ENCODE measurements around the gene P3H3.
"Not testable (repeated sequence)": the region's sequence is repeated elsewhere in the genome, so short reads cannot be mapped to it uniquely, and the experiment has no call there.

P3H3 gene

GRCh38 chr12:6849427-6849826 is 21.2 kb downstream of the P3H3 start:
- DNase-seq = no peak

GRCh38 chr12:6849976-6850560 is 21.9 kb downstream of the P3H3 start:
- DNase-seq = no peak

GRCh38 chr12:6850796-6851152 is 22.6 kb downstream of the P3H3 start:
- peak in 1 of 2 donors; percentile 10 for DNase-seq

GRCh38 chr12:6851153-6851920 is 23.1 kb downstream of the P3H3 start, which contains the start of gene CDCA3:
Gene CDCA3 (minus strand): TSS chr12:6851286. CDS start chr12:6850952, 334 bp downstream.
- DNase-seq = peak; percentile 90 to 91

GRCh38 chr12:6851921-6852650 is 23.9 kb downstream of the P3H3 start, which contains the start of gene USP5:
Gene USP5 (plus strand): TSS chr12:6852150. CDS start chr12:6852180, 30 bp downstream.
- peak; percentile 96 to 98 for DNase-seq

GRCh38 chr12:6852651-6853354 is 24.6 kb downstream of the P3H3 start:
- peak; percentile 49 to 50 for DNase-seq

- DNase-seq = no peak
These were observed 25.4 kb downstream of the P3H3 start for GRCh38 chr12:6853626-6854025.

GRCh38 chr12:6854036-6854435 is 25.8 kb downstream of the P3H3 start:
- DNase-seq = no peak

GRCh38 chr12:6855322-6855721 is 27.1 kb downstream of the P3H3 start:
- DNase-seq = no peak

- no peak for DNase-seq
These were observed 30.6 kb downstream of the P3H3 start for GRCh38 chr12:6858799-6859198.

- no peak for DNase-seq
These were observed 31.9 kb downstream of the P3H3 start for GRCh38 chr12:6860116-6860515.

- DNase-seq = no peak
These were observed 32.7 kb downstream of the P3H3 start for GRCh38 chr12:6860942-6861341.

- no peak for DNase-seq
These were observed 33.2 kb downstream of the P3H3 start for GRCh38 chr12:6861391-6861790.

- no peak for DNase-seq
These were observed 34.8 kb downstream of the P3H3 start for GRCh38 chr12:6863033-6863432.

GRCh38 chr12:6863586-6864321 is 35.5 kb downstream of the P3H3 start:
- no peak for DNase-seq

GRCh38 chr12:6865307-6865706 is 37.1 kb downstream of the P3H3 start:
- not testable (repeated sequence) for DNase-seq

- DNase-seq = no peak
These were observed 38.1 kb downstream of the P3H3 start for GRCh38 chr12:6866163-6866919.

GRCh38 chr12:6866920-6867412 is 38.8 kb downstream of the P3H3 start:
- DNase-seq = no peak

- peak; percentile 75 to 81 for DNase-seq
These were observed 39.4 kb downstream of the P3H3 start, which contains the start of gene TPI1 for GRCh38 chr12:6867413-6868210. Gene TPI1 (plus strand): TSS chr12:6867531. CDS start chr12:6867567, 36 bp downstream.
